Myocyte (in vitro differentiated cells): ENCODE results near the gene RXFP3. TPM values are rescaled to one million over a fixed set of nuclear protein-coding genes. Genes with fewer than 3 reads are reported as not detected.
"Not testable (repeated sequence)": the region's sequence is repeated elsewhere in the genome, so short reads cannot be mapped to it uniquely, and the experiment has no call there.

Experiments
- DNase-seq: peaks from one replicate; pipeline ENCODE4 v3.0.0-alpha.2; 2012; ENCODE audit warnings: low read depth
- polyA plus RNA-seq: library from polyadenylated mRNA; unstranded; fragments of >200 nt; gene quantifications from one replicate; pipeline ENCODE4 v1.2.1, GENCODE V29; 2012; ENCODE audit warnings: missing spikeins
- total RNA-seq: library from RNA; depleted of rRNA; stranded (reverse); fragments of >200 nt; gene quantifications from 2 replicates; pipeline ENCODE4 v1.2.3, GENCODE V29; 2014

RXFP3 gene, protein sequence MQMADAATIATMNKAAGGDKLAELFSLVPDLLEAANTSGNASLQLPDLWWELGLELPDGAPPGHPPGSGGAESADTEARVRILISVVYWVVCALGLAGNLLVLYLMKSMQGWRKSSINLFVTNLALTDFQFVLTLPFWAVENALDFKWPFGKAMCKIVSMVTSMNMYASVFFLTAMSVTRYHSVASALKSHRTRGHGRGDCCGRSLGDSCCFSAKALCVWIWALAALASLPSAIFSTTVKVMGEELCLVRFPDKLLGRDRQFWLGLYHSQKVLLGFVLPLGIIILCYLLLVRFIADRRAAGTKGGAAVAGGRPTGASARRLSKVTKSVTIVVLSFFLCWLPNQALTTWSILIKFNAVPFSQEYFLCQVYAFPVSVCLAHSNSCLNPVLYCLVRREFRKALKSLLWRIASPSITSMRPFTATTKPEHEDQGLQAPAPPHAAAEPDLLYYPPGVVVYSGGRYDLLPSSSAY
- total RNA-seq = not detected in 2 replicates
- not detected for polyA plus RNA-seq

DNA sequence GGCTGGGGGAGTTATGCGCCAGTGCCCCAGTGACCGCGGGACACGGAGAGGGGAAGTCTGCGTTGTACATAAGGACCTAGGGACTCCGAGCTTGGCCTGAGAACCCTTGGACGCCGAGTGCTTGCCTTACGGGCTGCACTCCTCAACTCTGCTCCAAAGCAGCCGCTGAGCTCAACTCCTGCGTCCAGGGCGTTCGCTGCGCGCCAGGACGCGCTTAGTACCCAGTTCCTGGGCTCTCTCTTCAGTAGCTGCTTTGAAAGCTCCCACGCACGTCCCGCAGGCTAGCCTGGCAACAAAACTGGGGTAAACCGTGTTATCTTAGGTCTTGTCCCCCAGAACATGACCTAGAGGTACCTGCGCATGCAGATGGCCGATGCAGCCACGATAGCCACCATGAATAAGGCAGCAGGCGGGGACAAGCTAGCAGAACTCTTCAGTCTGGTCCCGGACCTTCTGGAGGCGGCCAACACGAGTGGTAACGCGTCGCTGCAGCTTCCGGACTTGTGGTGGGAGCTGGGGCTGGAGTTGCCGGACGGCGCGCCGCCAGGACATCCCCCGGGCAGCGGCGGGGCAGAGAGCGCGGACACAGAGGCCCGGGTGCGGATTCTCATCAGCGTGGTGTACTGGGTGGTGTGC is at the start of gene RXFP3:
RXFP3 (plus strand) TSS at position 6 of the 636 bp plus-strand sequence; CDS start at position 361, 355 bp downstream.
- DNase-seq = no peak

DNA sequence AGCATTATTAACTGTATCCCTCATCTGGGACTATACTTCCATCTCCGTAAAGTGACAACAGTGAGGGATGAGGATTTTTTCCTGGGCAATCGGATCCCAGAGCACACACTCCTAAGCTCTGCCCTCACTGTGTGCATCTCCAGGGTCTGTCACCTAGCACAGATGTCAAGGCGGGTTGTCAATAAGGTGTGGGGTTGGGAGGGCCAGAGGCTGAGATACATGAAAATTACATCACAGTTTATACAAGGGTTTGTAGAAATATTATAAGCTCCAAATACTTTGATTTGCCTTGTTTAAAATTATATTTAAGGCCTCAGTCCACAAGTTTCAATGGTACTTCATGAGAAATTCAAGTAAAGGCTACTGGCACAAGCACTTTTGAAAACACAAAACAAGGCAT is 48.9 kb upstream of the RXFP3 start:
- DNase-seq = no peak

DNA sequence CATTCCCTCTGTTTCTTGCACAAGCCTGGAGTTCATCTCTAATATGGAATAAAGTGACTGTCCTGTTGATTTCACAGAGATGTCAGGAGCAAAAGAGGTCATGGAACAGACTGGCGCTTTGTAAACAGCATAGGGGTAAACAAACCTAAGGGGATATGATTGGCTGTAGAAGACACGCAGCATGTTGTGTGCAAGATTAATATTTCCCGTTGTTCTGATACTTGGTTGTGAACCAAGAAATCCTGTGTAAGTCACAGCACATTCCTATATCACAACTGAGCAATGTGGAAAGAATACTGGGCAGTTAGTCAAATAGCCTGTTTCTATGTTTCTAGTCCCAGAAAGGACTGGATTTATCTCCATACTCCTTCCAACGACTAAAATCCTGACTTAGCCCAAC is 47.6 kb upstream of the RXFP3 start:
- DNase-seq = no peak

DNA sequence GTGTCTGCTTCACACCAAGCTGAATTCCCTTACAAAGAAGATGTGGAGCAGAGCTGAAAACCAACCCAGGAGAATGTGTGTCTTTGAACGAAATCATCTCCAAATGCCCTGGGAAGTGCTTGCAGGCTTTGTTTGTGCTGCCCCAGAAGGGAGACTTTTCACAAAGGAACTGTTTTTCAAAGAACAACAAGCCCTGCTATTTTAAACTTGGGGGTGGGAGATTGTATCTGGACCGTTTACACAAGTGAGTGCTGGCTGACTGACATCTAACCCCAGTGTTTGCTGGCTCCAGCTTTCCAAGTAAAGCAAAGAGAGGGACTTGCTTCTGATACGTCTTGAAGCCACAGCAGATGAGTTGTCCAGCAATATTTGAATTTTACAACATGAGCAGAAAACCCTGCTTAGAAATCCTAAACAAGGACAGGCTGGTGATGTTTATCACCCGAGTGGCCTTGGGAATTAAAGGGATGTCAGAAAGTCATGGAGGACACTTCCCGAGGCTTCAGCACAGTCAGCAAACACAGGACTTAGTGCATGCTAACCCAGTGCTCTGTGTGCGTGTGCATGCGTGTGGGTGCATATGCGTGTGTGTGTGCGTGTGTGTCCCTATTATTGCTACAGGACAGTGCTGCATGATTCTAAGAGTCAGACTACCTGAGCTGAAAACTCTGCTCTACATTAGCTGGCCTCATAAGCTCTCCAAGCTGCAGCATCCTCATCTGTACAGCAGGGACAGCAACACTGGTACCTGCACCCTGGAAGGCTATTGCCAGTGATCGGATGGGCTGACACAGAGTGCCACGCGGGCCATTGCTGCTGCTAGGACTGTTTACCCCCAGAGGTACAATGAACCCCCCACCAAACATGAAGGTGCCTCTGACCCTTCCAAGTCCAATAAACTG is 45.8 kb upstream of the RXFP3 start:
- DNase-seq = peak; percentile 26

DNA sequence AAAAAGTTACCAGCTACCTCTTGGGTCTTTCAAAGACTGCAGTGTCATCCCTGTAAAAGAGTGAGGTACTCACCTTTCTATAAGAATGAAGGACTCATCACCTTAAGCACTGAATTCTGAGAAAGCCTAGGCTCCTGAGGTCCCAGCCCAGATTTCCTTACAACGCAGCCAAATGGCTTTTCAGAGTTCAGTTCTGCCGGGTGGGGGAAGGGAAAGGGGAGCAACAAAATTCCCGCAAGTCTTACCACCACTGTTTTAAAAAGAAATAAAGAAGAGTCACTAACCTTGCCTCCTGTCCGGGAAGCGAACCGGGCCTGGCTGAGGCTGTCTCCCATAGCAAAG is 44.8 kb upstream of the RXFP3 start:
- DNase-seq = no peak

DNA sequence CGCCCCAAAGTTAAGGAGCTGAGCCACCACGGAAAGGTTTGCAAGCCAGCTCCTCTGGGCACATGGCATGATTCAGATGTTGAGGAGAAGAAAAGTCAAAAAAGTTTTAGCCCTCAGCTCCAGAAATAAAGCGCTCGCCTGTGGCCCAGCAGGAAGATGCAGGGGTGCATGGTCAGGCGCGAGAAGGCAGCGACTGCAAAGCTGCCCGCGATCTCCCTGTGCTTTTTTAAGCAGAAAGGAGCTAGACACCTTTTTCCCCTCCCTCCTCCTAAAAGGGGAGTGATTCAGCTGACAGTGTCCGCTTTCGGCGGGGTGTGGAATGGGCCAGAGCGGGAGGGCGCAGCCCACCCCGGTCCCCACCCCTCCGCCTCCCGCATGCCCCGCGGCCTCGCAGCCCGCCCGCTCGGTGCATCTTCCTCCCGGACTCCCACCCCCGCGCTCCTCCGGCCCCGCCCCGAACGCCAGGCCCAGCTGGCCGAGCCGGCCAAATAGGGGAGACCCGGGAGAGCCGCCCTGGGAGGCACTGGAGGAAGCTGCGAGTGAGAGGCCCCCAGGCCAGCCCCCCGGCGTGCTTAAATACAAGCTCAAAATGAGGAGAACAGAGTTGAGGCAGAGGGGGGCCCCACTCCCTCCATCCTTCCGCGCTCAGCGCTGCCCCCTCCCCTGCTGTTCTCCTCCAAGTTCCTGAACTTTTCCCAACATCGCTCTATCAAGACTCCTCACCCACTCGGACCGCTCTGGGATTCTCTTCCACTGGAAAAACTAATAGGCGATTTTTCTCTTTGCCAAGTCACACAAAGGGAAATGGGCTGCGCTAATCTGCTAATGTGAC is 44.2 kb upstream of the RXFP3 start, which contains the start of gene ADAMTS12:
ADAMTS12 (minus strand) TSS at position 203 of the 832 bp plus-strand sequence; CDS start at position 69, 134 bp downstream.
- peak; percentile 76 for DNase-seq

DNA sequence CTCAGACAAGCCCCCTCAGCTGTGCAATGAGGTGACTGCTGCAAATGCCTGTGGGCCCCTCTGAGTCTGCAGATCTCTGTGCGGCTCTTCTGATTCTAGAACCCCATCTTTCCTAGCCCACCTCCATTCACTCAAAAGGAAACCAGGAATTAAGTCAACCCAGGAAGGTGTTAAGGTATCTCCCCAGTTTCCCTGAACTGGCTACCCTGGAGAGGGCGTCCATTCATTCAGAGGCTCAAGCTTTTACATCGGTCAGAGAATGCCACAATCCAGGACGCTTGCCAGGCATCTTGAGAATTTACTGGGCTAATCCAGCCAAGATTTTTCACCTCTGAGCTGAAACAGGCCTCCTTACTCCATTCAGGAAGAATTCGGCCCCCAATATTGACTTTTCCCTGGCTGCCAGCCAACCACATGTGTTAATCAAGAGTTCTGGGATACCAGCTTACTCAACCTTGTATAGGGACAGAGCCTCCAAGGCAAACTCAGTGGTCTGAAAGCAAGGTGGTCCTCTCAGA is 43.5 kb upstream of the RXFP3 start:
- peak; percentile 90 for DNase-seq

DNA sequence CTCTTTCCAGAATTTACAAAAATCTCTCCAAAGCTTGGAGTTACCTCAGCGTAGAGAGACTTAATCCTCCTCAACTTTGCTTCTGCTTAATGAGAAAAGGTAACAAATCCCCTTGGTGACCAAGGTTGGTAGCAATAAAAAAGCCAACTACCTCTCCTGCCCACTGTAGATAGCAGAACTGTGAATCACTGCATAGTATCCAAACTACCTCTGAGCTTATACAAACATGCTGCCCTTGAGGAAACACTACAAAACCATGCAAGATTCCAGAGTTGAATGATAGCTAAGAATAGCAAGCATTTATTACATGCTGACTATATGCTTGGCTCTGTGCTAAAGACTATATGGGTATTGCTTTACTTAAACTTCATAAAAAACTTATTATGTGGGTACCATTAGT is 41.6 kb upstream of the RXFP3 start:
- DNase-seq = no peak

DNA sequence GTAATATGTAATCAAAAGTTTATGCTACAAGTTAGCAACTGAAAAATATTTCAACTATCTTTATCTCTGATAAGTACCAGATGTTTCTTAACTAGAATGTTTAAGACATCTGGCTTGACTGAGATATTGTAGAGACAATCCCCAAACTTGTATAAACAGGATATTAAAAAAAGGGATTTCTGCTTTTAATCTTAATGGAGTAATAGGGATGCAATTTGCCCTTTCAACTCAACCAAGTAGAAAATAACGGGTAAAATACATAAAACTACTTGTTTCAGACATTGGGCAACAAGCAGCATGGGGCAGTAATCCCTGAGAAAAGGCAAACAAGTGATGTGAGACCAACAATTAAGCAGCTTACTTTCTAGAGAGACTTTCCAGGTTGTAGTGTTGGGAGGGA is 35.0 kb upstream of the RXFP3 start:
- DNase-seq = no peak

DNA sequence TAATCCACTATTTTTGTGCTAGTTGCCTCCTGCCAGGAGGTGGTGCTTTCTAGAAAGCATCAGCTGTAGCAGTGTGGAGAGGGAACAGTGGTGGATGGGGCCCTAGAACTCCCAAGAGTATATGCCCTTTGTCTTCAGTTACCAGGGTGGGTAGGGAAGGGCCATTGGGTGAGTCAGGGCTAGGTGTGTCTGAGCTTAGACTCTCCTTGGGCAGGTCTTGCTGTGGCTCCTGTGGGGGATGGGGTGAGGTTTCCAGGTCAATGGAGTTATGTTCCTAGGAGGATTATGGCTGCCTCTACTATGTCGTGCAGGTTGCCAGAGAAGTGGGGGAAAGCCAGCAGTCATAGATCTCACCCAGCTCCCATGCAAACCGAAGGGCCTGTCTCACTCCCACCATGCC is 33.1 kb upstream of the RXFP3 start:
- DNase-seq = no peak

DNA sequence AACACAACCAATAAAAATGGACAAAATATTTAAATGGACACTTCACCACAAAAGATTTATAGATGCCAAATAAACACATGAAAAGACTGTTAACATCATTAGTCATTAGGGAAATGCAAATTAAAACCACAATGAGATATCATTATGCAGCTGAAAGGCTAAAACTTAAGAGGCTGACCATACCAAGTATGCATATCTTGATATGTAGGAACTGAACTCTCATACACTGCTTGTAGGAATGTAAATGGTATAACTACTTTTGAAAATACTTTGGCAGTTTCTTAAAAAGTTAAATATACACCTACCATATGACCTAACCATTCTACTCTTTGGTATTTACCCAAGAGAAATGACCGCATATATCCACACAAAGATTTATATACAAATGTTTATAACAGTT is 30.8 kb upstream of the RXFP3 start:
- DNase-seq = no peak

DNA sequence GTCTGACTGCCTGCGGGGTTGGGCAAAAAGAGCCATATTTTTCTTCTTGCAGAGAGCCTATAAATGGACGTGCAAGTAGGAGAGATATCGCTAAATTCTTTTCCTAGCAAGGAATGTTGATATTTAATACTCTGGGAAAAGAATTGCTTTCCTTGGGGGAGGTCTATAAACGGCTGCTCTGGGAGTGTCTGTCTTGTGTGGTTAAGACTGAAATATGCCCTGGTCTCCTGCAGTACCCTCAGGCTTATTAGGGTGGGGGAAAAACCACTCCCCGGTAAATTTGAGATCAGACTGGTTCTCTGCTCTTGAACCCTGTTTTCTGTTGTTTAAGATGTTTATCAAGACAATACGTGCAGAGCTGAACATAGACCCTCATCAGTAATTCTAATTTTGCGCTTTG is 29.9 kb upstream of the RXFP3 start:
- peak; percentile 29 for DNase-seq

DNA sequence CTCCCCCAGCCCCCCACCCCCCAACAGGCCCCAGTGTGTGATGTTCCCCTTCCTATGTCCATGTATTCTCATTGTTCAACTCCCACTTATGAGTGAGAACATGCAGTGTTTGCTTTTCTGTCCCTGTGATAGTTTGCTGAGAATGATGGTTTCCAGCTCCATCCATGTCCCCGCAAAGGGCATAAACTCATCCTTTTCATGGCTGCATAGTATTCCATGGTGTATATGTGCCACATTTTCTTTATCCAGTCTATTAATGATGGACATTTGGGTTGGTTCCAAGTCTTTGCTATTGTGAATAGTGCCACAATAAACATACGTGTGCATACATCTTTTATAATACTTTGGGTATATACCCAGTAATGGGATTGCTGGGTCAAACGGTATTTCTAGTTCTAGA is 21.3 kb upstream of the RXFP3 start:
- DNase-seq = not testable (repeated sequence)

DNA sequence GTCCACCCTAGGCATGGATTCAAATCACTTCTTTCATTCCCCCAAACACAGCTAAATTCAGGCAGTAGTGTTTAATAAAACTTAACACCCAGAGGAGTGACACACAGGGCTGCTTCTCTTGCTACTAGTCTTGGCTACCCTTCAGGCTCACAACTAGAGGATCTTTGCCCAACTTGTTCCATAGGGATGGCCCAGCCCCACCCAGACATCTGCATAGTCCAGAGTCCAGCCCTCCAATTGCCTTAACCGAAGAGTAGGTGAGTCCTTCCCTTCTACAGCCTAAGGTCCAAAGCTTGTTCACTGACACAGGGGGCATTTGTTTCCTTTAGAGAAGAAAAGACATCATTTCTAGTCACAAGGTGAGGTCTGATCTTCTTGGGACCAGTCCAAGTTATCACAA is 15.2 kb upstream of the RXFP3 start:
- no peak for DNase-seq

DNA sequence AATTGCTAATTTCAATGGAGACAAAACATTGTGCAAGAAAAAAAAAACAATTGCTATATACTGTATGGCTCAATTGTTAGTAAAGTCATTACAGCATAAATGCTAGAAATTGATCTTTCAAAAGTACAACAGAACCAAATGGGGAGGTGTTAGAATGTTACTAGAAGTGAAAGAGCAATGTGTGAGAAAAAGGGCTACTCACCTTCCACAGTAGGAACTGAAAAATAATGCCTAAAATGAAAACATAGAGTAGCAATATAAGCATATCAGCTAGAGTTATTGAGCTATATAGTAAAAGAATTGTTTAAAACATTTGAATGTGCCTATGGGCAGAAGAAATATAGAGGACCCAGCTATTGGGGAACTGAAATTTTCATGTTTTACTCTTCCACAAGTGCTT is 10.9 kb upstream of the RXFP3 start:
- DNase-seq = no peak

DNA sequence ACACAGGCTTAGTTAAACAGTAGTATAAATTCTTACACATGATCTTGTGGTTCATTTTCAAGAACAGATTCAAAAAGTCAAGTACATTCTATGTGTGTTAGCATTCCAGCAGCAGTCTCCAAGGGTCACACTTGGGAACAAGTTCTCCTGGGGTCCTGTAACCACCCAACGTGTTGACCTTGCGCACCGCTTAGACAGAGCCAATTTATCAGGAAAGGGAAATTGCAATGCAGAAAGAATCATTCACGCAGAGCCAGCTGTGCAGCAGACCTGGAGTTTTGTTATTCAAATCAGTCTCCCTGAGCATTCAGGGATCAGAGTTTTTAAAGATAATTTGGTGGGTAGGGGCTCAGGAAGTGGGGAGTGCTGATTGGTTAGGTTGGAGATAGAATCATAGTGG is 8.5 kb upstream of the RXFP3 start:
- DNase-seq = no peak

DNA sequence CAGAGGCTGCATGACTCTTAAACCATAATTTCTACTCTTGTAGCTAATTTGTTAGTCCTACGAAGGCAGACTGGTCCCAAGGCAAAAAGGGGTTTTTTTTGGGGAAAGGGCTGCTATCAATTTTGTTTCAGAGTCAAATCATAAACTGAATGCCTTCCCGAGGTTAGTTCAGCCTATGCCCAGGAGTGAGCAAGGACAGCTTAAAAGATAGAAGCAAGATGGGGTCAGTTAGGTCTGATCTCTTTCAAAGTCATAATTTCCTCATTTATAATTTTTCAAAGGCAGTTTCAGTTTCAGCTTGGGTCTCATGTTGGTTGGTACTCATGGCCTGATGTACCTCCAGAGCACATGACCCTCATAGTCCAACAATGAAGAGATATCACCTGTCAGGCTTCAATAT is 7.9 kb upstream of the RXFP3 start:
- DNase-seq = no peak

DNA sequence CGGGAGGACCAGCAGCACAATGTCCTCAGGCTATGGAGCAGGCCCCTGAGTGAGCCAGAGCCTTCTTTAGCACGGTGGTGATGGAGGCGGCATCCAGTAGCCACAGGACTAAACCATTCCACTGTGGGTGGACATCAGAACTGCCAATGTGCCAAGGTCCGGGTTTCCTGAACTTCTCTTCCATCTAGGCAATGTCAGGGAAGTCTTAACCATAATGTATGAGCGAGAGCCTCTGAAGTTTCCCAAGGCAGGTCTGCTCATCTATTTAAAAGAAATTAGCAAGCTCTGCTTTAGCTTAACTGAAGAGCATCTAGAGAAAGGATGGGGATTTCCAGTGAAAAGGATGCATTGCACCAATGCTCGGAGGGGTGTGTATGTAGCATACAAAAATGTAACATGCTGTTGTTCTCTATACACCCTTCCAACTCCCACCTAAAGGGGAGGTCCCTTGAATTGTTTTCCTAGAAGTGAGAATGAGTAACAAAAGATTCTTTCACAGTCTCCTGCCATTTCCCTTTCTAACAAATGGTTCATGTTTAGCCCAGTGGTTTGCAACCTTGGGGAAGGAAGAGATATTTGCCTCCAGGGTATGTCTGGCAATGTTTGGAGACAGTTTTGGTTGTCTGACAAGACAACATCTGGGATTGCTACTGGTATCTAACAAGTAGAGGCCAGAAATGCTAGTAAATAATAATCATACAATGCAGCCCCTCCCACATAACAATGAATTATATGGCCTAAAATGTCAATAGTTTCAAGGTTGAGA is 6.1 kb upstream of the RXFP3 start:
- no peak for DNase-seq

DNA sequence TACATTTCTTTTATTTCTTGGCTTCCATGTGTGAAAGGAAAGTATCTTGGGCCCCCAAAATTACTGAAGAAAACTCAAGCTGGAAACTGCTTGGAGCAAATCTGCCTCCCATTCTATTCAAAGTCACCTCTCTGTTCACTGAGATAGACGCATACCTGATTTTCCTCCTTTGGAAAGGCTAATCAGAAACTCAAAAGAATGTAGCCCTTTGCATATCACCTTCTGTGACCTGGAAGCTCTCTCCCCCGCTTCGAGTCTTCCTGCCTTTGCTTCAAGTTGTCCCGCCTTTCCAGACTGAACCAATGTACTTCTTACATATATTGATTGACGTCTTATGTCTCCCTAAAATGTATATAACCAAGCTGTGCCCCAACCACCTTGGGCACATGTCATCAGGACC is 5.0 kb upstream of the RXFP3 start:
- DNase-seq = no peak

DNA sequence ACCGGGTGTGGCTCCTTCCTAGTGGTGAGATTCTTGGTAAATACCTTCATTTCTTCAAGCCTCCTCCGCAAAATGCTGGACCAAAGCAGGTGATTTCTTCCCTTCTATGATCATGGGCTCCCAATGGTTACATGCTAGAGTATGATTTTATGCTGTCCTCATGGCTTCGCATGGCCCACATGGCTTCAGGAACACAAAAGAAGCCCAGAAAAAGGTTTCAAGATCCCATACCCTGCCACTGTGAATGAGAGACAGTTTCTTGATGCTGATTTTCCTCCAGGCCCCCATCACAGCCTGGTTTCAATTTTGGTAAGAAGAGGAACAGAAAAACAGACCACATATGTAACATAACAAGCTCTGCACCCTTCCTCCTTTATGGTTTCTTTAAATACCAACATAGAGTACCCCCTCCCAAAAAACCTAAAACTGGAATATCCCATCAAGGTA is 2.4 kb upstream of the RXFP3 start:
- no peak for DNase-seq
